HG02623 (cell line): ENCODE results near the gene ATP6V0C.
A peak's percentile ranks its signal among the peaks of the same experiment; 100 is the strongest.
"Not testable (repeated sequence)": the region's sequence is repeated elsewhere in the genome, so short reads cannot be mapped to it uniquely, and the experiment has no call there.

Experiments used
- ATAC-seq: cut with Tn5 transposase; IDR thresholded peaks from one replicate; pipeline ENCODE4 v1.9.1; 2021; ENCODE audit warnings: moderate library complexity; ENCODE audit not compliant: unreplicated experiment

The ATP6V0C gene

GRCh38 chr16:2527071-2527783 is 13.5 kb downstream of the ATP6V0C start:
- no peak for ATAC-seq

GRCh38 chr16:2527784-2528100 is 14.0 kb downstream of the ATP6V0C start:
- no peak for ATAC-seq

GRCh38 chr16:2528161-2529060 is 14.7 kb downstream of the ATP6V0C start:
- no peak for ATAC-seq

GRCh38 chr16:2529061-2529931 is 15.5 kb downstream of the ATP6V0C start:
- no peak for ATAC-seq

DNA sequence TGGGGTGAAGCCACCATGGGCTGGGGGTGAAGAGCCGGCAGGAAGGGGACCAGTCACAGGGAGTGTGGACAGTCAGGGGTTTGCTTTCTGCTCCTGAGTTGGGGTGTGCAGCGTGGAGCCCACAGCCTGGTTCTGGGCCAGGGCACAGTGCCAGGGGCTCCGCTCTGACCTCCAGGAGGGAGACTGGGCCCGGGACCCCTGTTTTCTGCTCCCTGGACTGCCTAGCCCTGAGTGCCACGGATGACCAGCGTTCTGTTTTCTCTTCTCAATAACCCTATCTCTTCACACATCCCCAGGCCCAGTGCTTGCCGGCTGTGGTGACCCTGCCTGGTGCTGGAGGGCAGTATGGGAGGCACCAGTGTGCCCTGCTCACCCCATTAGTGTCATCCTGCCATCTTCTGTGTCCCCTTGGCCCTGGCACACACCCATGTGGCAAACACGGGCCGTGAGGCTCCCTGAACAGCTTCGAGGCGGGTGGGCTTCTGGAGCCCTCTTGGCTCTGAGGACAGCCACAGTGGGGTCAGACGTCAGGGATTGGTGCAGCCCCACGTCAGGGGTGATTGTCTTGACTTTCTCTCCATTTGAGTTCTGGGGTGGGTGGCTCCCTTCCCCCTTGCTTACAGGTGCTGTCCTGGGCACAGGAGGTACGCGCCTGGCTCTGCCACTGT is 16.3 kb downstream of the ATP6V0C start:
- no peak for ATAC-seq

GRCh38 chr16:2530629-2531318 is 17.0 kb downstream of the ATP6V0C start:
- ATAC-seq, result no peak

DNA sequence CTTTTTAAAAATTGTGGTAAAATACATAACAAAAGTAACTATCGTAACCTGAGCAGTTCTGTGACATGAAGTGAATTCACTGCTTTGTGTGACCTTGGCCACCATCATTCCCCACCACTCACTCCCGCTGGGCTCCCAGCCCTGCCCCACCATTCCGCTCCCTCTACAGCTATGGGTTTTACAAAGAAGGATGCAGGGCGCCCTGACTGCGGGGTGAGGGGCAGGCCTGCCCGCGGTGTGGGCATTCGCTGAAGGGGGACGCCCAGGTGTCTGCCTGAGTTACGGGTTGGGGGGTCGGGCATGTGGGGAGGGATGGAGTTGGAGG is 17.6 kb downstream of the ATP6V0C start, which contains the start of gene CEMP1:
TSS of gene CEMP1 (minus strand) at position 38 of the 325 bp plus-strand sequence. CDS start 335 bp downstream, outside the sequence.
- no peak for ATAC-seq

DNA sequence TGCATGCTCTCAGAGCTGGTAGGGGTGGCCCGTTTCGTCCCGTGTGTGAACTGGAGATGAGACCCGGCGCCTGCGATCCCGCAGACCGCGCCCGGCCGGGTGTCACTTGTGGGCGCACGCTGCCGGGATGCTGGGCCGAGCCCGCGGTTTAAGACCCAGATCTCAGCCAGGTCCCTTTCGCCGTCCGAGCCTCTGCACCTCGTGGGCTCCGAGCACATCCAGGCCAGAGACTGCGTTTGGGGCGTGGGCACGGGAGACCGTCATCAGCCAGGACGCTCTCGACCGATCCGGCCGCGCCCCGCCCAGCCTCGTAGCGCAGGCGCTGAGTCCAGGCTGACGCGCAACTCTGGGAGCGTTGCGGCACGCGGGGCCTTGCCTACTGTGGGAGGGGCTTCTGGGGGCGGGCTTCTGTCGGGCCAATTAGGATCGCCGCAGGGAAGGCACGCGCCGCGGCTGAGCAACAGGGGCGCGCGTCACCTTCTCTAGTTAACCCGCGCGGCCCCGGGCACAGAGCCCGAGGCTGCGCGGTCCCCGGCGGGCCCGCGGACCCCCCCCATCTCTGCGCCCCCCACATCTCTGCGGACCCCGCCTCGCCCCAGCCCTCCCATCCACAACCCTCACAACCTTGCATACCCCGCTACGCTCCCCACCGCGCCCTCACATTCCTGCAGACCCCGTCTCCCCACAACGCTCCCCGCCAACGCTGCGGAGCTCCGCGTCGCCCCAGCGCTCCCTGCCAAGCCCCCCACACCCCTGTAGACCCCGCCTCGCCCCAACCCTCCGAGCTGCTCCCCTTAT is 18.1 kb downstream of the ATP6V0C start:
- ATAC-seq, result peak; percentile 83

DNA sequence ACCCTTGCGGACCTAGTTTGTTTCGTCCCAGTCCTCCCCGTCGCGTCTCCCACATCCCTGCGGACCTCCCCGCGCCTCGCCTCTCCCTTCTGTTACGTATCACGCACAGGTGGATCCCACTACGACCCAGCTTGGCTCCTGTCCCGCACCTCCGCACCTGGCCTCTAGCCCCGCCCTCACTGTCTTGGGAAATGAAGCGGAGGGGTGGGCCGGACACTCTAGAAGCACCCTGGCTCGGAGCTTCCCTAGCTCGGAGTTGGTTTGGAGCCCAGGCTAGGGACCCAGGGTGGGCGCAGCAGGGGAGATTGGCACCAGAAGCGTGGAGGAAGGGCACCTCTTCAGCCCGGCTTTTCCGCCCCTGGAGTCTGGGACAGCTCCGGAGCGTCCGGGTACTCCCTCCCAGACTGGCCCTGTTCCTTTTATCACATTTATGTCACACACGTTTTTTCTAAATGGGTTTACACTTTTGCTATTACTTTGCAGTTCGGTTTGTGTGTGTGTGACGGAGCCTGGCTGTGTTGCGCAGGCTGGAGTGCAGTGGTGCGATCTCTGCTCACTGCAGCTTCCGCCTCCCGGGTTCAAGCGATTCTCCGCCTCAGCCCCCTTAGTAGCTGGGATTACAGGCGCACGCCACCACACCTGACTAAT is 18.9 kb downstream of the ATP6V0C start:
- ATAC-seq, result no peak

- ATAC-seq, result not testable (repeated sequence)
Observed at GRCh38 chr16:2533142-2533755, 19.5 kb downstream of the ATP6V0C start.

- ATAC-seq, result no peak
Observed at GRCh38 chr16:2533912-2534311, 20.2 kb downstream of the ATP6V0C start.

GRCh38 chr16:2534335-2534734 is 20.6 kb downstream of the ATP6V0C start:
- ATAC-seq, result not testable (repeated sequence)

DNA sequence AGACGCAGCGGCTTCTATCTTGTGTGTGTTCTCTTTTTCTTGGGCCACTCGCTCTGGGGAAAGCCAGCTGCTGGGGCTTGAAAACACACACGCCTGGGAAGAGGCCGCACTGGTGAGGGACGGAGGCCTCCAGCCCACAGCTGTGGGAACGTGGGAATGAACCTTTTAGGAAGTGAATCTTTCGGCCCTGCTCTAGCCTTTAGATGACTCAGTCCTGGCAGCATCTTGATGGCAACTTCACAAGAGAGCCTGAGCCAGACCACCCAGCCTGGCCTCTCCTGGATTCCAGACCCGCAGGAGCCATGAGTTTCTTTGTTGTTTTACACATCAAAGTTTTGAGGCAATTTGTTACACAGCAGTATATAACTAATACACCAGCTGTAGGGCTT is 21.9 kb downstream of the ATP6V0C start:
- no peak for ATAC-seq

GRCh38 chr16:2537451-2538379 is 24.0 kb downstream of the ATP6V0C start, which contains the start of gene PDPK1:
TSS of gene PDPK1 (plus strand) at chr16:2538021. CDS start at chr16:2538113, 92 bp downstream.
- peak; percentile 75 for ATAC-seq

GRCh38 chr16:2539192-2539844 is 25.6 kb downstream of the ATP6V0C start:
- not testable (repeated sequence) for ATAC-seq

DNA sequence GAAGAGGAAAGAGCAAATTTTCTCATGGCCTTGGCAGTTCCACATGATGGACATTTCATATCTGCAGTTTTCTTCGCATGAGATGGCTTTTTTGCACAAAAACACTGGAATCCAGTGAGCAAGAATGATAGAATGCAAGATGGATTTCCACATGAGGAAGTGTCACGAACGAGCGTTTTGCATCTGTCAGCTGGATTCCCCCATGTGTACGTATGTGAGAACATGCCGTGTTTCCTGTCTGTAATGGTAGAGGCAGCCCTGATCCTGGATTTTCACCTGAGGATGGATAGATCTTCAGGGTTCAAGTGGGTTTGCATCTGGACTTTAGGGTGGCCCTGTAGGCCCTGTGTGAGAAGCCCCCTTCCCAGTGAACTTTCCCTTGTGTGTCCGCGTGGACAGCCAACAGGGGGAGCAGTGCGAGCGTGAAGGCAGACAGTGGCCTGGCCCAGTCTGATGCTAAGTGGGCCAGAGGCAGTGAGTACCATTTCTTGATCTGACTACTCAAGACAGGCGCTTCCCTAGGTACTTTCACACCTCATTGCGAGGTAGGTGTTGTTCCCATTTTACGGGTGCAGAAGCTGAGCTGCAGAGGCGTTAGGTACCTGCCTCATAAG is 26.2 kb downstream of the ATP6V0C start:
- ATAC-seq, result not testable (repeated sequence)
